22Rv1 (cell line): ENCODE measurements around the gene BANP.
"Not testable (repeated sequence)": the region's sequence is repeated elsewhere in the genome, so short reads cannot be mapped to it uniquely, and the experiment has no call there.

Experiments used
- H3K27ac ChIP-seq: fragments of 450-650 bp; 2 replicates; pipeline ENCODE4 v1.5.1; 2017
- ZFX ChIP-seq: fragments of 450-650 bp; IDR thresholded peaks from 2 replicates; pipeline ENCODE4 v1.6.1; 2017; ENCODE audit warnings: antibody characterized with exemption, borderline replicate concordance
- TF ChIP-seq, protein P1 (sequence below): fragments of 450-650 bp; IDR thresholded peaks from 2 replicates; pipeline ENCODE4 v1.5.1; 2017; ENCODE audit warnings: mild to moderate bottlenecking

The BANP gene

DNA sequence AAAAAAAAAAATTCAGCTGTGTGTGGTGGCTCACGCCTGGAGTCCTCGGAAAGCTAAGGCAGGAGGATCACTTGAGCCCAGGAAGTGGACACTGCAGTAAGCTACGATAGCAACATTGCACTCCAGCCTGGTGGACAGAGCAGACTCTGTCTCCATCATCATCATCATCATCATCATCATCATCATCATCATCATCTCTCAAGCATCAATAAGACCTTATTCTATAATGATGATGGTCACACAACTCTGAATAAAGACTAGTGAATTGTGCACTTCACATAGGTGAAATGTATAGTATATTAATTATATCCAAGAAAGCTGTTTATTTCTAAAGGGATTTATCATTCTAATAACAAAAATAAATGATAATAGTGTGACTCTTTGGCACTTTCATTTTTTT, 143.7 kb downstream of the BANP start:
- H3K27ac ChIP-seq: not testable (repeated sequence)

DNA sequence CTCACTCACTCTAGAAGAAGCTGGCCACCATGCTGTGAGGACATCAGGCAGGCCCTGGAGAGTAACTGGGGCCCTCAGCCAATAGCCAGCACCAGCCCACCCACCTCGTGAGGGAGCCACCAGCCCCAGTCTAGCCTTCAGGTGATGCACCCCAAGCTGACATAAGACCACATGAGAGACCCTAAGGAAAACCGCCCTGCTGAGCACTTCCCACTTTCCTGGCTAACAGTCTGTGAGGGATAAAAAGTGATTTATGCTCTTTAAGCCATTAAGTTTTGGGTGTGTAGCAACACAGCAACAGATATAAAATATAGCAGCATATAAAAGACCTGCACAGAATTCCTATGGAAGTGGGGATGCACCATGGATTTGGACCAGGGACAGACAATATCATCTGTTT, 145.4 kb downstream of the BANP start:
- H3K27ac ChIP-seq: not testable (repeated sequence)

DNA sequence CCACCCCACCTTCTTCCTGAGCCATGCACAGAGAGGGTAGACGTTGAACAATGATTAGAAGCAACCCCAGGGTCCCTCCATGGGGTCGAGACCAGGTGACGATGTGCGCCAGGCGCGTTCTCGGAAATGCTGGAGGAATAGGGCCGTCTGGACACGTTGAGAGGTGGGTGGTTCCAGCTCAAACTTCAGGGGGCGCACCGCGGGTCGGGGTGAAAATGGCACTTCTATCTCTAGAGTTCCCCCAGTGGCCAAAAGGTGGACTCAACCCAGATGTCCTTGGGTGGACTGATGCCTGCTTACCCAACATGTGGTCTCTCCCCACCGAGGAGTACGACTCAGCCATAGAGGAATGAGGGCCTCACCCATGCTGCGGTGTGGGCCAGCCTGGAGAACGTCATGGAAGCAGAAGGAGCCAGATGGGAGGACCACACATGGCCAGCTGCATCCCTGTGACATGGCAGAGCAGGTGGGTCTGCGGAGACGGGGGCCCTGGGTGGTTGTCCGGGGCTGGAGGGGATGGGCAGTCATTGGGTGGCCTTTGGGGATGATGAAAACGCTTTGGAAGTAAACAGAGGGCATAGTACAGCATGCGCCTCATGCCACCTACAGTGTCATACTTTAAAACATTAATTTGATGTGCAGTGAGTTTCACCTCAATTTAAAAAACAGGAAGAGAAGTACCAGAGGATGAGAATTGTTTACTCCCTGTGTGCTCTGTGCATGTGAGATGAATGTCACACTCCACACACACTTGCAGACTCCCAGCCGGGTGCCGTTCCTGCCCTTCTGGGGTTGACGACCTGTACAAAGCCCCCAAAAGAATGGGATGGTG, 147.7 kb downstream of the BANP start:
- H3K27ac ChIP-seq: not testable (repeated sequence)

DNA sequence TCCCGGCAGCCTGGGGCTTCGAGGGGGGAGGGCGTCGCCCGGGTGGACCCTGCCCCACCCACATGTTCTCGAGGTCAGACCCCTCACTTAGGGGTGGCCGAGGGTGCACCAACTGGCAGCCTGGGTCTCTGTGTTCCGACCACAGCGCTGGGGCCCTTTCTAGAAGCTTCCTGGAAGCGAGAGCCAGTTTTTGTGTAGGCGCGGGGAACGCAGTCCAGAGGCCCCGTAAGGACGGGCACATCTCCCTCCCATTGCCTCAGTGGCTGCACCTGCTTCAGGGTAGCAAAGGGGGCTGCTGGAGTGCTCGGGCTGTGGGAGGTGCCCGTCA, 148.3 kb downstream of the BANP start:
- TF ChIP-seq, protein P1, sequence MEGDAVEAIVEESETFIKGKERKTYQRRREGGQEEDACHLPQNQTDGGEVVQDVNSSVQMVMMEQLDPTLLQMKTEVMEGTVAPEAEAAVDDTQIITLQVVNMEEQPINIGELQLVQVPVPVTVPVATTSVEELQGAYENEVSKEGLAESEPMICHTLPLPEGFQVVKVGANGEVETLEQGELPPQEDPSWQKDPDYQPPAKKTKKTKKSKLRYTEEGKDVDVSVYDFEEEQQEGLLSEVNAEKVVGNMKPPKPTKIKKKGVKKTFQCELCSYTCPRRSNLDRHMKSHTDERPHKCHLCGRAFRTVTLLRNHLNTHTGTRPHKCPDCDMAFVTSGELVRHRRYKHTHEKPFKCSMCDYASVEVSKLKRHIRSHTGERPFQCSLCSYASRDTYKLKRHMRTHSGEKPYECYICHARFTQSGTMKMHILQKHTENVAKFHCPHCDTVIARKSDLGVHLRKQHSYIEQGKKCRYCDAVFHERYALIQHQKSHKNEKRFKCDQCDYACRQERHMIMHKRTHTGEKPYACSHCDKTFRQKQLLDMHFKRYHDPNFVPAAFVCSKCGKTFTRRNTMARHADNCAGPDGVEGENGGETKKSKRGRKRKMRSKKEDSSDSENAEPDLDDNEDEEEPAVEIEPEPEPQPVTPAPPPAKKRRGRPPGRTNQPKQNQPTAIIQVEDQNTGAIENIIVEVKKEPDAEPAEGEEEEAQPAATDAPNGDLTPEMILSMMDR: no peak
- TF ChIP-seq ZFX: no peak
- H3K27ac ChIP-seq: no peak overlapping the region

DNA sequence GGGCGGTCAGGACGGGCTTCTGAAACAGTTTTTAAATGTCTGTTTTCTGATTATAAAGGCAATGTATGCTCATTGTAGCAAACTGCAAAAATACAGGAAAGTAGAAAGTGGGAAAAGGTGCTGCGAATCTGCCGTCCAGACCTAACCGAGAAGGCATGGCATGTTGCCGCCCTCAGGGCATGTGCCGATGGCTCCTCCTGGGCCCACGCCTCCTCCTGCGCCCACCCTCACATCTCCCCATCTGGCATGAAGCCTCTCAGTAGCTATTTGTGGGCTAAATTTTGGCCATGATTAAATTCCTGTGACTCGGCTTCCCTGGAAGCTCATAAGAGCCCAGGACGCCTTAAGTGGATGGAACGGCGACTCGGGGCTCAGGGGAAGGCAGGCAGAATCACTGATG, 148.7 kb downstream of the BANP start:
- H3K27ac ChIP-seq: not testable (repeated sequence)

DNA sequence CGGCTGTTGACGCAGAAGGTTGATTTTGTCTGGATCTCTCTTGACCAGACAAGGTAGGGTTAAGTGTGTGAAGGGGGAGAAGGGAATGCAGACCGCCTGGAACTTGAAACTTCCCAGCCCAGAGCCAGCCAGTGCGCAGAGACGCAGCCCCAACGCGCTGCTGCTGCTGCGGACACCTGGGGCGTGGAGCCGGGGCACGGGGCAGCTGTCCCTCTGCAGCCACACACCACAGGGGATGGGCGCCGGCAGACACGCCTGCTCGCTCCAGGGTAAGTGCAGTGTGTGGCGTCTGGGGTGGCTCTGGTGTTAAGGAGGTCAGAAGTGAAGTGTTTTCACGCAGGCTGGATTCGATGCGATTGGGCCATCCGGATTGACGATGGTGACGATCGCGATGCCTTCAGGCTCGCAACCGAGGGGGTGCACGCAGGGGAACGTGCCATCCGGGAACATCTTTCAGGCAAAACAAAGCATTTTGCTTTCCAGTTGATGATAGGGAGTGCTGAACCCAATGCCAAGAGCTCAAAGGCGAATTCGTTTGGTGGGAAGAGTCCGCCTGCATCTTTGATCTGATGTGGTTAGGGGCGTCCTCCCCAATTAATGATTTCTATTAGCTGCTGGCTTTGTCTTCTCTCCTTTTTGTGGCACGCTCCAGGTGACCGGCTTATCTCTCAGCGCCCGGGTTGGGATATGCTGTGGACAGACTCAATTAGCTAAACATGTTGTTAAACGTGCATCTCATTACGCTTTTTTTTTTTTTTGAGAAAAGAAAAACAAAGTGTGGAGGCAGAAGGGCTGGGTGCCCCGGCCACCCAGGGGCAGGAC, 149.8 kb downstream of the BANP start:
- not testable (repeated sequence) for H3K27ac ChIP-seq

DNA sequence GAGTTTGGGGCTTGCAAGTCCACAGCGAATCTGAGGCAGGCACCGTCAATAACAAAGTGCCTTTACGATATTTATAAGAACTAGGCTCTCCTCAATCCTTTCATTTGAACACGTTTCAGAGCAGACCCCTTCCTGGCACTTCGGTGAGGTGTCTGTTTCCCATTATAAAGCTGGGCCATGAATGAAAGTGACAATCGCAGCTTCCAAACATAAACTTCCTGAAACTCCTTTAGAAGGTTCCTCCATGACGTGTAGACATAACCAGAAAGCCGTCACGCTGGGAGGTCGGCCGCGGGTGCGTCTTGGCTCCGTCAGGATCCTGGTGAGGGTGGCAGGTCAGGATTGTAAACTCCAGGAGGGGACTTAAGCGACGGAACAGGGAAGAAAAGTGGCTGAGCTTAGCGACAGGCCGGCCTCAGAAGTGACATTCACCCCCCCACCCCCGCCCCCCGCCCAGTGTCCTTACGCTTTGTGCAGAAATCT, 150.4 kb downstream of the BANP start:
- H3K27ac ChIP-seq: not testable (repeated sequence)

DNA sequence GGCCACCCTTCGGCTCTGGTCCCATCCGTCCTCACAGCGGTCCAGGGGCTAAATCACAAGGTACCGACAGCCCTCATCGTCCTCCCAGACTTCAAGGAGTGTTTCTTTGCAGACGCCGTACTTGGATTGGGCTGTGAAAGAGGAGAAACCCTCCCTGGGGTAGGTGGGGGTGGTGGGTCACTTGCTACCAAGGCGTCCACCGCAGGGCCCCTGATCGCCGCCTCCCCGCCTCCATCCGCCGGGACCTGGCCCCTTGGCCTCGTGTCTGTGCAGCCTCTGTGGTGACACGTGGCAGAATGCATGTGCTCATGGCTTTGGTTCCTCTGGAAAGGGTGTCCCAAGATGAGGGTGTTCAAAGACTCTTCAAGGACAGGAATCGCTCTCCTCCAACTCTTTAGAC, 151.4 kb downstream of the BANP start:
- no peak for TF ChIP-seq ZFX
- TF ChIP-seq, protein P1: no peak
- H3K27ac ChIP-seq: no peak overlapping the region

DNA sequence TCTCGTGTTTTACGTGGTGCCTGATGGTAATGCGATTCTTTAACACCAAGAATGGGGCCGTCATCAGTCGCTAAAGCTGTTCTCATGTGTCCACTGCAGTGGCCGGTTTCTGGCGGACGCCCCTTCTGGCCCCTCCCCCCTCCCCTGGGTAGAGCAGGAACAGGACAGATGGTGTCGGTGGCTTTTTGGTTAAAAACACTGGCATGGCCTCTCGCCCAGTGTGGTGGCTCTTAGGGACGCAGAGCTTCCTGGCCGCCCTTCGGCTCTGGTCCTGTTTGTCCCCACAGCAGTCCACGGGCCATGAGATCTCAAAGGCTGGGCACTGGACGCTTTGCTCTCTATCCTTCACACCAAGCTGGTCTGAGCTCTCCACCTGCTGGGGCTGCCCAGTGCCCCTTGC, 151.8 kb downstream of the BANP start:
- no peak overlapping the region for H3K27ac ChIP-seq
- TF ChIP-seq, protein P1: no peak
- TF ChIP-seq ZFX: no peak

DNA sequence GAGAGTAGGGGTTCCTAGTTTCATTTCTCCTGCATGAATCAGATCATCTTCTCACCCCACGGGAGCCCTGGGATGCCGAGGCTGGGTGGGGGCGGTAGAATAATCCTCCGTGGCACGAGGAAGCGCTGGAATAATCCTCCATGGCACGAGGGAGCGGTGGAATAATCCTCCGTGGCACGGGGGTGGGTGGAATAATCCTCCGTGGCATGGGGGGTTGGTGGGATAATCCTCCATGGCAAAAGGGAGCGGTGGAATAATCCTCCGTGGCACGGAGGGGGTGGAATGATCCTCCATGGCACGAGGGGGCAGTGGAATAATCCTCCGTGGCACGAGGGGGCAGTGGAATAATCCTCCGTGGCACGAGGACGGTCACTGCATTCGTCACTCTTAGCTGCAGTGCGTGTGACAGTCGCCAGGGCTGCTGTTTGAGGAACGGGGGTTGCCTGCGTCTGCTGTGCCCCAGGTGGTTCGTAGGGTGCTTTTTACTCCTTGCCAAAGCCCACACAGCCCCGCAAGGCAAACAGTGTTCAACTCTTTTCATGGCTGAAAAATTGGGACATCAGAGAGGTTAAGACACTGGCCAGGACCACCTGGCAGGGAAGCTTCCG, 152.5 kb downstream of the BANP start:
- TF ChIP-seq, protein P1: no peak
- no peak for TF ChIP-seq ZFX
- H3K27ac ChIP-seq: no peak overlapping the region

DNA sequence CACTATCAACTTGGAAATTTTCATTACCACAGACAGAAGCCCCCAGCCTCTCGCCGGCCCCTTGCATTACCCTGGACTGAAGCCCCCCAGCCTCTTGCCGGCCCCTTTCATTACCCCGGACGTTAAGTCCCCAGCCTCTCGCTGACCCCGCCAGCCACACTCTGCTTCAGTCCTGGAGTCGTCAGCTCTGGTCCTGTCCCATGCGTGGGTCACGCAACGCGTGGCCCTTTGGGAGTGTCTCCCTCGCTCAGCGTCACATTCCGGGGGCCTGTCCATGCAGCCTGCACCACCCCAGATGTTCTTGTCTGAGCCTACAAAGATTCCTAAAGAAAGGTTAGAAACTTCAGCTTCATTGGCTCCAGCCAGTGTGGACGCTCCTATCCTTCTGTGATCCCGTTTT, 153.1 kb downstream of the BANP start:
- H3K27ac ChIP-seq: not testable (repeated sequence)

DNA sequence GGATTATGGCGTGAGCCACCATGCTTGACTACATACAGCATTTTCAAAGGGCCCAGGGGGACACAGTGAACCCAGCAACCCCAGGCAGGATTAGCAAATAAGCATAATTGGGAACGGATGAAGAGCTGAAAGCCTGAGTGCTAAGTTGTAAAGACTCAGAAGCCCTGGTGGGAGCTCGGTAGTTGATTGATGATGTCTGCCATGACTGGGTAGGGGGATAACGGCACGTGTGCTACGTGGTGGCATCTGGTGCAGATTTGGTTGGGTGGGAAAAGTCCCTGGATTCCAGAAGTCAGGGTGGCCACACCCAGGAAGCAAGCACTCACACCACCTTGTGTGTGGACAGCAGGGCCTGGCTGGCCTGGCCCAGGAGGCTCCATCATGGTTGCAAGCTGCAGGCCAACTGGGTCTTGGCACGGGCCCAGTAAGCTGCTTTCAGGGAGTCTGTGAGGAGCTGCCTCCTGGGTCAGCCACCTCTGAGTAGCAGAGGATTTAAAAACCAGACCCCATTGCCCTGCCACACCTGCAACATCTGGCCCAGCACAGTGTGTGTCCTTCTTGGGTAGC, 154.4 kb downstream of the BANP start:
- not testable (repeated sequence) for H3K27ac ChIP-seq

DNA sequence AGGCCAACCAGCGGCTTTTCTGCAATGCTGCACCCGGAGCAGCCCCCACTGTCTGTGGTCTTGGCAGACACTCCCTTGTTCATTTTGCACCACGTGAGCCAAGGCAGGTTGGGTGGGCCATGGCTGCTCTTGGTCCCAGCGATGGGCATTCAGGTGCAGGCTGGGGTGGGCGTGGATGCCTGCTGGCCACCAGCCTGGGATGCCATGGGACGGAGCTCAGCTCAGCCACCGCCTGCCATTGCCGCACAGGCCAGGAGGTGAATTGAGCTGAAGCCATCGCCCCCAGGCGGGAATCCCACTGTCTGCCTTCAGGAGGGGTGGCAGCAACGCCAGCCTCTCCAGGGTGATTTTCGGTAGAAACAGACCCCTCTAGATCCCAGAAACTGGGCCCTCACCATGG, 155.3 kb downstream of the BANP start:
- not testable (repeated sequence) for H3K27ac ChIP-seq
